GM18873 (cell line): ENCODE measurements around the gene CIBAR2.

ENCODE experiments used
- ATAC-seq: cut with Tn5 transposase; IDR thresholded peaks from one replicate; pipeline ENCODE4 v1.9.1; 2021; ENCODE audit warnings: mild to moderate bottlenecking, moderate library complexity, moderate number of reproducible peaks; ENCODE audit not compliant: unreplicated experiment, low FRiP score

CIBAR2 gene

DNA sequence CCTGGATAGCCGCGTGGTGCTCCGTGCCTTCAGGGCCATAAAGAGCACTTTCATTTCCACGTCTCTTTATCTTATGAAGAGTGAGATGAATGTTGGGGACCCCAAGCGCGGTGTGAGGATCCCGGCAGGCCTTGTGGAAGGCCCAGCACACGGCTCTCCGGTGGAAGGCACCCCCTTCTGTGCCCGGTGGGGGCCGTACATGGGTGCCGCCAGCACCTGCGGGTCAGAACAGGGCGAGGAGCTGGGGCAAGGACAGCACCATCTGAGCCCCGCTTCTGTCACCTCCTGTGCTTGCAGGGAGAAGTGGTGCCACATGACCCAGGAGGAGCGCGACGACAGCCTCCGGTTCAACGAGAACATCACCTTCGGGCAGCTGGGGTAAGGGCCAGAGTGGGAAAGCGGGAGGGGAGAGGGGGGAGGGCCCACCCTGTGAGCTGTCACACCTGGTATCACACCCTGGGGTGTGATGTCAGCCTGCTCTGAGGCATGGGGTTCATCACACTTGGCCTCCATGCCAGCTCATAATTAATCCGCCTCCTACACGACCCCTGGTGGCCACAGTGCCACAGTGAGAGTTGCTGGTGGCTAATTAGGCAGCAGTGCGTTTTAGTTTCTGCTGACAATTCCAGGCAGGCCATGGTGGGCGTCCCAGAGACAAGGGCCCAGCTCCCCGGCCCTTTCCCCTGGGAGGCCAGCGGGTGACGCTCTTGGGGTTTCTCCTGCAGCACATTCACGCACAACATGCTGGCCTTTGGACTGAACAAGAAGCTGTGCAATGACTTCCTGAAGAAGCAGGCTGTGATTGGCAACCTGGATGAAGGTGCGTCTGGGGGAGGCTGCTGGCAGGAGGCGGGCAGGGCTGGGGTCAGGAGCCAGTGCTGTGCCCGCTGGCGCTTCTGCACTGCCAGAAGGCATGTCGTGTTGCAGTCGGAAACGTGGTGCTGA lies 25.7 kb downstream of the CIBAR2 start:
- ATAC-seq = no peak

DNA sequence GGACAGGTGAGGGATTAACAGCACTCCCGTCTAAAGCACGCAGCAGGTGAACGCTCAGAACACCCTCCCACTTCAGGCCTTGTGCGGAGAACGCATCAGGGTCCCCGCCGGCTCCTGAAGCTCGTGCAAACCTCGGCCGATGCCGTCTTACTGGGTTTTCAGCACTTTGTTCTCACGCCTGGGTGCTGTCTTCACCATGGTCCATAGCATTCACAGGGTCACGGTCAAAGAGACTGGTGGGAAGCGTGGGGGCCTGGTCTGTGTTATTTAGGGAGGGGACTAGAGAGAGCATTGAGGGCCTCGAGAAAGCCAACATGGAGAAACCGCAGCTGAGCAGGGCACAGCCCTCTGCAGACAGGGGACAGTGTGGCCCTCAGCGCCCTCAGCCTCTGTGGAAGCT lies 26.6 kb downstream of the CIBAR2 start:
- ATAC-seq = no peak

DNA sequence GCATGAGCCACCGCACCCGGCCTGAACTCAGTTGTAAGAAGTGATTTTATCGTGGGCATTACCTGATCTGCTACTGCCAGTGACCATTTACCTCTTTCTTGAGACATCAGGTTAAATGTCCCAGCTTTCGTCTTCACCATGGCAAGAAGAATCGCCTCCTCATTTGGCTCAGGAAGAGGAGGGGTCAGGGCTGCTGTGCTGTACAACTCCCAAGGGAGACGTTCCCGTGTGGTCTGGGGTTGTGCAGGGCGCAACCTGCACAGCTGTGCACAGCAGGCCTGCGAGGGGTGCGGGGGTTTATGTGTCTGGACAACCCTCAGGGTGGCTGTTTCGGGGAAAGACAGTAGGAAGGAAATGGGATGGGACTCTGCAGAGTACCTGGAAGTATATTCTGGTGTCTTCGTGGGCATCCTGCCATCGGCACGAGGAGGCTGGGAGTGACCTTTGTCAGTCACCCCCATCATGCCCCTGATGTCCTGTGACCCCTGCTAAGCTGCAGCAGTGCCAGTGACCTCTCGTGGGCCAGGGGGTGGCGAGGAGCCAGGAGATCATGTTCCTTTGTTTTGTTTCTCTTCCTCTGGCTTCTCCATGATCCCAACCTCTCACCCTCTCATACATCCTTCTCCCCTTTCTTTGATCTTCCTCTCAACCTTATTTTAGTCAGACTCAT lies 27.3 kb downstream of the CIBAR2 start:
- no peak for ATAC-seq

DNA sequence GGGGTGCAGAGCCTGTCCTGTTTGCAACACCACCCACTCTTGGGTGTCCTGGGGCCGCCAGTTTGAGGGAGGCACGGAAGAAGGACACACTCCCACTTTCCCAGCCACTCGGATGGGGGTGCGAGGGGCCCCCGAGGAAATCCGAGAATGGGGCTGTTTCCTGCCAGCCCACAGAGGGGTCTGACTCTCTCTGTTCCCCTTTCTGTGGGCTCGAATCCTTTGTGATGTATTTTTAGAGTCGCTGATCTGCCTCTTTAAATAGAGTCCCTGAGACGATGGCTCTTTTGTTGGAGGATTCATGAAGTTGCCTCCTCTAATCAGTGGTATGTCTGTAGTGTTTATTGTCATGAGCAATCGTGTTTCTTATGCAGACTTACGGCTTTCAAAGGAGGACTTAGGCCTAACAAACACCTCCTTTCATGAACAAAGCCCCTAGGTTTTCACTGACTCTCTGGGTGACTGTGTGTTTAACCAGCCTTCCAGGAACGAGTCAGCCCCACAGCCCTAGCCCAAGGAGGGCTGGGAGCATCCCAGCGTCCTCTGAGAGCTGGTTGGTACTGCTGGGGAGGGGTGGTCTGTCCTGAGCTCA lies 29.1 kb downstream of the CIBAR2 start:
- no peak for ATAC-seq

DNA sequence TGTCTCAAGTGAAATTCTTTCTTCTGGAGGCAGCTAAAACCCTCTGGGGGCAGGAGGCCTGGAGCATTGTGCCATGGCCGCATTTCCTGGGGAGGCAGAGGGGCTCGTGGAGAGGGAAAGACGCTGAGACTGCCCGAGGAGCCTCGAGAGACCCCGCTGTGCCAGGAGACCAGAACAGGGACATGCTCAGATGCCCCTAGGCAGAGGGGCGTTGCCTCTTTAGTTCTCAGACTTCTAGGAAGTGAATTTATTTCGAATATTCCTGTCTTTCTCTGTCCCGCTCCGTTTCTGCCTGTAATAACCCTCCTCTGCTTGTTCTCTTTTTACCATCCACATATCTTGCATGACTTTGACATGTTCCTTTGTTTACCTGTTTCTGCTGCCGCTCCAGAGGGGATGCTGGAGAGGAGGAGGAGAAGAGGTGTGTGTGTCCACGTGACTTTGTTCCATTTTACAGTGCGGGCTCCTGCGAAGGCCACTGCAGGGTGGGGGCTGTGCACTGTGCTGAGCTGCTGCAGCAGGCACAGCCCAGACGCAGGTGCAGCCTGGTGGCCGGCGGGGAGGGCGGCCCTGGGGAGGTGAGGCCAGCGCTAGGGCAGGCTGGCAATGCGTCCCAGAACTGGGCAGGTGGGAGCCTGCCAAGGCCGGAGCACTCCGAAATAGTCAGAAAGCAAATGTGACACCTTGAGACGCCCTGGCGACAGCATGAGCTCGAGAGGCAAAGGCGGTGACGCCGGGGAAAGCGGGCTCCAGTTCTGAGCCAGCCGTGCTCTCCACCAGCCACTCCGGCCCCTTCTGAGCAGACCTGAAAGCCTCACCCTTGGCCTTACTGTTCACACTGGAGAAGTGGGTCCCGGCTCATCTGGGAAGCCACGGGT lies 29.9 kb downstream of the CIBAR2 start:
- ATAC-seq = no peak

DNA sequence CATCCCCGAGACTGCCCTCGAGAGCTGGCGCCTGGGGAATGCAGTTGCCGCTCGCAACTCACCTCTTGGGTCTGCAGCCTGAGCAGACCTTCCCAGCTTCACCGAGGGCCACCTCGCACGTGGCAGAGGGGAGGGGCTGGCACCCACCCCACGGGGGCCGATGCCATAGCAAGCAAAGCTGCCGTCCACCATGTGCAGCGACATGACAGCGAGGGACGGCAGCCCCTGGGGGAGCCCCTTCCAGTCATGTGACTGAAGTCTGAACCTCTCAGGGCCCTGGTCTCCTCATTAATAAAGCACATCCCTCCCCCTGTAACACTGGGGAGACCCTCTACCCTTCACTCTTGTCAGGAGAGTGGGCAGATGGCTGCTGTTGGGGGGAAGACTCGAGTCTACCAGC lies 30.5 kb downstream of the CIBAR2 start:
- ATAC-seq = no peak

DNA sequence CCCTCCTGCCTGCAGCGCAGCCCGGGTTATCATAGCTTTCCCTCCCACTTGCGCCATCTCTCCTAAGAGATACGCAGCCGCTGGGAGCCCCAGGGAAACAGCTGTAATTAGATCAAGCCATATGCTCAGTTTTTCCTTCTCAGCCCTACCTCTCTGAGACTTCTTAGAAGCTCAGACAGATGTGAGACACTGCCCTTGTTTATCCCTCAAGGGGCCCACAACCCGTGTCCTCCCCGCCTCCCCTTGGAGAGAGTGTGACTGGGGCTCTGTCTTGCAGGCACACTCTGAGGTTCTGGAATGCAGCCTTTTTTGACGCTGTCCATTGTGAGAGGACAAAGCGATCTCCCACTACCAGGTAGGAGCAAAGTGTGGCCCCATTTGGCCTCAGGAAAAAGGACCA lies 31.2 kb downstream of the CIBAR2 start:
- no peak for ATAC-seq

DNA sequence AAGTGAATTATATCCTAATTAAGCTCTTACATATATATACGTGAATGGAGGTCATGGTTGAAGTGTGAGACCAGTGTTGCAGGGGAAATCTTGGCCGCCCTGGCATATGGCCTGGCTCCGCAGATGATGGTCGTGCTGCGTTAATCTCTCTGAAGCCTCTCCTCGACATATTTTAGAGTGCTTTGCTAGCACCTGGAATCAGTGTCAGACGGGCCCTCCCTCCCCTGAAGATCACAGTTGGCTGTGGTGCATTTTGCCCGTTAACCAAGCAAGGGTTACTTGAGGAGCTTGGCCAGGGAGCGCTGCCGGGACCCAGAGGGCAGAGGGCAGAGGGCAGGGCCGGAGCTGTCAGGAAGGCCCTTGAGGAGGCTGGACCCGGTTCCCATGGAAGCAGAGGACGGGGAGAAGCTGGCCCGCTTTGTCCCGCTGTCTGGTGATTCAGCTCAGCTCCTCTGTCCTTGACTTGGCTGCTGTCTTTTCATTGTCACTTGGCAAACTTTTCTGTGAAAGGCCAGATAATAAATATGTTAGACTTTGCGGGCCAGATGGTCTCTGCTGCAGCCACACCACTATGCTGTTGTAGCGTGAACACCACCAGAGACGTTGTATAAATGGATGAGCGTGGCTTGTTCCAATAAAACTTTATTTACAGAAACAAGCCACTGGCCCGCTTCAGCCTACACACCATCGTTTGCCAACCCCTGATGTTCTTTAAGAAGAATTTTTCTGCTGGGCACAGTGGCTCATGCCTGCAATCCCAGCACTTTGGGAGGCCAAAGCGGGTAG lies 32.3 kb downstream of the CIBAR2 start:
- no peak for ATAC-seq

DNA sequence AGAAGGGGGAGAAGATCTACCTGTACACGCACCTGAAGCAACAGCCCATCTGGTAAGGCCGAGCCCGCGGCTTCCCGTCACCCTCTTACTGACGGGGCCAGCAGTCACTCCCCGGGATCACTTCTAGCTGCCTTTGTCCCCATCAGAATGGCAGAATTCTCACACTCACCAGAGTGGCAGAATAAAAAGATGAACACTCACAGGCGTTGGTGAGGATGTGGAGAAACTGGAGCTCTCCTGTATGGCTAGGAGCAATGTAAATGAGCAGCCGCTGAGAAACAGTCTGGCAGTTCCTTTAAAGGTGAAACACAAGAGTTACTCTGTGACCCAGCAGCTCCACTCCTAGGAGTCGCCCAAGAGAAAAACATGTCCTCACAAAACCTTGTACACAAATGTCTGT lies 33.3 kb downstream of the CIBAR2 start:
- no peak for ATAC-seq

DNA sequence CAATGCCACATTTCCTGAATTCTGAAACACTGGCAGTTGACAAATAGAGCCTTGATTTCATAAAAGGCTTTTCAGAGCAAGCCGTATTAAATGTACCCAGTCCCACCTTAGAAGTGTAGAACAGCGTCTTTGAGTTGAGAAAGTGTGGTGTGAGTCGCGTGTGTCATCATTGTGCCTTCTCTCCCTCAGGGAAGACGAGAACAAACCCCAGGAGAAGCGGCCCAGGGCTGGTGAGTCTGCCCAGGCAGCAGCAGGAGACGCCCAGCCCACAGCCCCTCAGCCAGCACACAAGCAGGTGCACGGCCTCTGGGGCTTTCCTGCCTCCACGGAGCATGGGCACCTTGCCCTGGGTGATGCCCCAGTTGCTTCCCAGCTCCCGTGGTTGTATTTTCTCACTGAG lies 34.0 kb downstream of the CIBAR2 start:
- ATAC-seq = no peak

DNA sequence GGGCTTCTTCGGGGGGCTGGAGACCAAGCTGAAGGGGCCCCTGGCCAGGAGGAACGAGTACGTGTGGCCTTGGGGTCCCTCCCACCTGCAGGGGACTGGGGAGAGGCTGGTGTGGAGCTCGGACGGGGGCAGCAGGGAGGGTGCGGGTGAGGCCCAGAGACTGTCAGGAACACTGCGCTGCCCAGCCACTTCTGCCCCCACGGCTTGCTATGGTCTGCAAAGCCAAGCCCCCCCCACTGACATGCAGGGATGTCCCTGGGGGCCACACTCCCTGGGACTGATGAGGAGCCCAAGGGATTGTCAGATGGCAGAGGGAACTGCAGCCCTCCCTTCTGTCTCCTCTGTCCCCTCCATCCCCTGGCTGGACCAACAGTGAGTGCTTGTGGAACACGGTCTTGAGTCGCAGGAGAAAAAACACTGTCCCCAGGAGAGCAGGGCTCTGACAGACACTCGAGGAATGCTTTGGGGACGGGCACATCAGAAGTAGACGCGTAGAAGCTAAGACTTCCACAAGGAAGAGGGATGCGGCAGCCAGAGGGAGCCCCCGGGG lies 34.6 kb downstream of the CIBAR2 start:
- ATAC-seq = no peak

DNA sequence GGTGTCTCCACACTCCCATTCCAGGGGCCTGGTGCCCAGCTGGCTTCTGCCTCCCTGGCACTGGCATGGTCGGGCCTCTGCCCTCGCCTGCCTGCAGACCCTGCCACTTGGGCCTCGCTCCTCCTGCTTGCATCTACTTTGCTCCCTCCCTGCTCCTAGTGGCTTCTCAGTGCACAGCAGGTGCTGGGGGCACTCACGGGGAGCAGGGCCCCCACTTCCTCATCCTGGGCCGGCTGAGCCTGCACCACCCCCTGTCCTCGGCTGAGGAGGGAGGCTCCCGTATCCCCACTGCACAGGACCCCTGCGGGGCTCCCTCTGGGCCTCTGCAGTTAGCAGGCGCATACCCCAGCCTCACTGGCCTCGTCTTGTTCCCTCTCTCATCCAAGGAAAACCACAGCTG lies 35.2 kb downstream of the CIBAR2 start:
- no peak for ATAC-seq

DNA sequence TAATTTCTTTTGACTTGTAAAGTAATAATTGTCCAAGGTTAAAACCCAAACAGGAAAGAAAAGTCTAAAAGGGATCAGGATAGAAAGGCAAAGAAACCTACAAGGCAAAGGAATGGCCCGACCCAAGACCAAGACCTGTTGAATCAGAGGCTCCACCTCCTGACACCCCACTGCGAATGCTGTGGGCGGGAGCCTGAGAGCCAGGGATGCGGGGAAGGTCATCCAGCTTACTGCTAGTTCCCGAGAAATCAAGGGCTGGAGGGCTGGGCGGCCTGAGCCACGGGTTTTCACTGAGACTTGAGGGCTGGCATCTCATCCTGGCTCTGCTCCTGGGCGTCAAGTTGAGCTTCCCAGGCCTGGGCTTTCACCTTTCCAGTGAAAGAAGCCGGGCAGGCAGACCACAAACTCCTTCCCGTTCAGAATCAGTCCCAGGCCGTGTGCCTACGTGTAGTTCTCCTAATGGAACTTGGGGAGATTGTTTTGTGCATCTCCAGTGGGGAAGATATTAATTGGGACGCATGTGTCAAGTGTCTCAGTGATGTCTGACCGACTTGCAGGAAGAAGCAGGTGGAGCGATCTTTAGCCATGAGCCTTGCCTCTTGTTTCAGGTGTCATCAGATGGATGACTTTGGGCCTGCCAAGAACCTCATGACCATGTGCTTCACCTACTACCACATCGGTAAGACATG lies 36.9 kb downstream of the CIBAR2 start:
- no peak for ATAC-seq

DNA sequence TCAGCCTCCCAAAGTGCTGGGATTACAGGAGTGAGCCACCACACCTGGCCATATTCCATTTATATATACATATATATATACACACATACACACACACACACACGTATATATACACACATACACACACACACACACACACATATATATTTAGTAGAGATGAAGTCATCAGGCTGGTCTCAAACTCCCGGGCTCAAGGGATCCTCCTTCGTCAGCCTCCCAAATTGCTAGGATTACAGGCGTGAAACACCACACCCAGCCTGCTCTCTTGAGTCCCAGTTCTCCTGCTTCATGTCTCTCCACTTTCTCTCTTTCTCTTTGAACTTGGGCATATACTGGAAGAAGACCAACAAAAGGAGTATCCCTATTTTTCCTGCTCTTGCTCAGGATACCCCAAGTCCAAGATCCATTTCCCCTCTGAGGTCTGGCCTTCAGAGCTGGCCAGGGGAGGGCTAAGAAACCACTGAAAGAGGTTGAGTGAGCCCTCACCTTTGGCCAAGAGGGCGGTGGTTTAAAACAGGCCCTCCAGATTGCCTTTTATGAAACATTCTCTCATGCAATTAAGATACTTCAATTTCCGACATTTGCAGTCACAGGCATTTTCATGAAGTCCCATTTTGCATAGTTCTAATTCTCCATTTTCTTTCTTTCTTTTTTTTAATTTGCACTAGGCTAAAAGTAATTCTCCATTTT lies 37.9 kb downstream of the CIBAR2 start:
- ATAC-seq = no peak

DNA sequence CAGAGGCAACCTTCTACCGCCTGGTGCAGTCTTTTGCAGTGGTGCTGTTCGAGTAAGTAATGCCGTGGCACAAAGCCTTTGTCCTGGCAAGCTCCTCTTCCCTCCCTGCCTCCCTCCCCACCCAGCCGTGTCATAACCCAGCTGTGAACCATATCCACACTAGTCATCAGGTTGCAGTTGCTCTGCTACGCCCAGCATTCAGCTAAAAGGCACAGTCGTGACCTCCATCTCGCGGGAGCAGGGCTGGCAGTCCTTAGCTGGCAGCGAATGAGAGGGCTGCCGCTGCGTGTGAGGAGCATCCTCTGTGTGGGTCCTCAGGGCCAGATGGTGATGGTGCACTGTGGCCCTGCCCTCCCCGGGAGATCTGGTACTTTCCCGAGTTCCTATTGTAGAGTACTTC lies 39.3 kb downstream of the CIBAR2 start:
- ATAC-seq = no peak

DNA sequence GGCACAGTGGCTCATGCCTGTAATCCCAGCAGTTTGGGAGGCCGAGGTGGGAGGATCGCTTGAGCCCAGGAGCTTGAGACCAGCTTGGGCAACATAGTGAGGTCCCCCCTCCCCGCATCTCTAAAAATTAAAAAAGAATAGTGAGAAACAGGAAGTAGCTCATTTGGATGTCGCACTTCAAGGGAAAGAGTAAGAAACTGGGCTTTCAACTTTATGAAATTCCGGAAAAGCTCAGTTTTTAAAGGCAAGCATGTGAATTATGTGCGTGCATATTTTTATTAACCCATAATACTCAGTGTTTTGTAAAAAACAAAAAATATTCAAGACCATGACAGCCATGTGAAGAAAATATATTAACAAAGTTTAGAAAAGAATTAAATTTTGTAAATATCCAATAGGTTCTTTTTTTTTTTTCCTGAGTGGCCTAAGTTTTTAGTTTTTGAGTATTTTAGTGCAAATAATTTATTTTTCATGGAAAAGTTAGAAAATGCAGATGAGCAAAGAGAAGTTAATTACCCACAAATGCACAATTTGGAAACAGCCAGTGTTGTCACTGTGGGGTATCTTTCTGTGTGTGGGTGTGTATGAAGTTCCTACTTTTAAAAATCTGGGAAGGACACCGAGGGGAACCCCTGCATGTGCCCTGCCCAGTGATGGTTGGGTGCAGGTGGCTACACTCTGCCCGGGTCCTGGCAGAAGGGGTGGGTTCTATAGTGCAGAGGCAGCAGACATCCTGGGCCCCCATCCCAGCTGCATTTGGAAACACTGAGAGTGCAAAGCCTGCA lies 40.0 kb downstream of the CIBAR2 start:
- ATAC-seq = no peak

DNA sequence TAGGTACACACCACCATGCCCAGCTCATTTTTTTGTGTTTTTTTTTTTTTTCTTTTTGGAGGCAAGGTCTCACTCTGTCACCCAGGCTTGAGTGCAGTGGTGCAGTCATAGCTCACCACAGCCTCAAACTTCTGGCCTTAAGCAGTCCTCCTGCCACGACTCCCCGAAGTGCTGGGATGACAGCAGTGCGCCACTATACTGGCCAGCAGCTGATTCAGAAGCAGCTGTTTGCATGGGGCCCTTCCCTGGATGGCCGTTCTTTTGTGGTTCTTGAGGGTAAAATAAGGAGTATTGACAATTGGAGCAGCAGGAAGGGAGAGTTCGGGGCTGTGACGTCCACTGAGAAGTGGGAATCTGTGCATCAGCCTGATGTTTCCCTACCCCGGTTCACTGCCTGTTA lies 43.1 kb downstream of the CIBAR2 start:
- ATAC-seq = no peak

DNA sequence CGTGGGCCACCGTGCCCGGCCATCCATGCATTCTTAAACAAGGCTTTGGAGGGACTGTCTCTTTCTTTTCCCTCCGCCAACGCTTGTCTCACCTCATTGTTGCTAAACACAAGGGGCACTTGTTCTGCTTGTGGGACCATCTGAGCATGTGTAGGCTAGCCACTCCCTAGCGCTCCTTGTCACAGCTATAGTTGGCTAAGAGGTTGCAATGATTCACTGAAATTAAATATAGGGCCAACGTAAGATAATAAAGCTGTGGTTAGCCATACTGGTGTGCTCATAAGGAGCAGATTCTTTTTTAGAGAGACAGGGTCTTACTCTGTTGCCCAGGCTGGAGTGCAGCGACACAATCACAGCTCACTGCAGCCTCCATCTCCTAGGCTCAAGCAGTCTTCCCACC lies 43.5 kb downstream of the CIBAR2 start:
- ATAC-seq = no peak
